Thoracic aorta (tissue), 2 donors: ENCODE results near the gene CHRNG. TPM values are rescaled to one million over a fixed set of nuclear protein-coding genes. Genes with fewer than 3 reads are reported as not detected.

Source experiments
- ATAC-seq: fragments of 150-250 bp; one replicate; pipeline ENCODE4 v1.8.0; 2017; ENCODE audit warnings: low read depth; ENCODE audit not compliant: insufficient number of reproducible peaks, low FRiP score
- DNase-seq: peaks from one replicate; pipeline ENCODE4 v3.0.0-alpha.2; 2020; ENCODE audit warnings: low spot score
- H3K27ac ChIP-seq, 2 donors: fragments of 200-600 bp; sonication (generic); 1 replicate in 1 of 2; 2 replicates in 1 of 2; pipeline ENCODE4 v1.5.1; 2016; ENCODE audit warnings: mild to moderate bottlenecking in 2 of 2, moderate library complexity in 2 of 2
- H3K27me3 ChIP-seq: fragments of 200-600 bp; sonication (generic); replicated peaks from 2 replicates; pipeline ENCODE4 v1.6.0; 2016; ENCODE audit warnings: mild to moderate bottlenecking; ENCODE audit not compliant: insufficient read depth
- H3K36me3 ChIP-seq: fragments of 200-600 bp; sonication (generic); one replicate; pipeline ENCODE4 v1.5.1; 2016
- H3K4me1 ChIP-seq, 2 donors: fragments of 200-600 bp; sonication (generic); 1 replicate in 1 of 2; 2 replicates in 1 of 2; pipeline versions ENCODE4 v1.5.1 to v1.6.0; 2016; ENCODE audit warnings: low read depth in 2 of 2, mild to moderate bottlenecking in 1 of 2; ENCODE audit not compliant: control insufficient read depth in 1 of 2
- H3K4me3 ChIP-seq: fragments of 200-600 bp; sonication (generic); 2 replicates; pipeline ENCODE4 v1.5.1; 2016; ENCODE audit warnings: mild to moderate bottlenecking
- H3K9me3 ChIP-seq: fragments of 200-600 bp; sonication (generic); 2 replicates; pipeline ENCODE4 v1.5.1; 2016
- CTCF ChIP-seq: fragments of 200-600 bp; sonication (generic); IDR thresholded peaks from one replicate; pipeline ENCODE4 v1.5.1; 2019; ENCODE audit warnings: antibody characterized with exemption
- total RNA-seq, 2 donors: library from RNA; depleted of rRNA; stranded (reverse); fragments of >200 nt; gene quantifications; one replicate each; pipeline versions ENCODE4 v1.1.0 to v1.2.3, GENCODE V29; 2016

Gene CHRNG
- total RNA-seq: not detected

GRCh38 chr2:232539298-232540231 lies at the start of gene CHRNG:
Gene CHRNG, plus strand, starts transcription at chr2:232539692. Its CDS starts 56 bp downstream, at chr2:232539748.
- TF ChIP-seq CTCF: no peak
- Histone ChIP-seq H3K4me3 (no peak within 1 kb of the TSS), H3K36me3 (no peaks in the 10 kb centered on the region), H3K4me1 (no peaks in the 10 kb centered on the region), H3K27me3 (no peaks in the 10 kb centered on the region), H3K27ac (no peak within 1 kb of the TSS), H3K9me3 (peaks cover 3% of the 10 kb centered on the region)
- DNase-seq: no peak
- ATAC-seq: no peak

GRCh38 chr2:232490221-232491138 lies 49.0 kb upstream of the CHRNG start:
- Histone ChIP-seq H3K27me3 (peaks cover 3% of the 10 kb centered on the region), H3K27ac (no peak overlapping the region), H3K36me3 (no peaks in the 10 kb centered on the region), H3K4me1 (peaks cover 0 to 6% of the 10 kb centered on the region in 2 donors), H3K4me3 (no peak overlapping the region), H3K9me3 (no peaks in the 10 kb centered on the region)
- no peak for TF ChIP-seq CTCF
- ATAC-seq (no peak), DNase-seq (no peak)

GRCh38 chr2:232491139-232491780 lies 48.2 kb upstream of the CHRNG start:
- TF ChIP-seq CTCF: no peak

GRCh38 chr2:232492236-232492848 lies 47.1 kb upstream of the CHRNG start:
- no peak overlapping the region for H3K27ac ChIP-seq
- no peaks in the 10 kb centered on the region for H3K27me3 ChIP-seq
- H3K36me3 ChIP-seq: no peaks in the 10 kb centered on the region
- no peaks in the 10 kb centered on the region for H3K9me3 ChIP-seq
- DNase-seq (no peak), ATAC-seq (no peak)
- no peak overlapping the region for H3K4me3 ChIP-seq
- H3K4me1 ChIP-seq: peaks cover 0 to 1% of the 10 kb centered on the region in 2 donors
- TF ChIP-seq CTCF: no peak

More at GRCh38 chr2:232491139-232491780, 48.2 kb upstream of the CHRNG start:
- no peak overlapping the region for H3K27ac ChIP-seq
- DNase-seq: no peak
- H3K36me3 ChIP-seq: no peaks in the 10 kb centered on the region
- H3K4me1 ChIP-seq: peaks cover 0 to 6% of the 10 kb centered on the region in 2 donors
- H3K27me3 ChIP-seq: peaks cover 3% of the 10 kb centered on the region
- H3K9me3 ChIP-seq: no peaks in the 10 kb centered on the region
- no peak for ATAC-seq
- no peak overlapping the region for H3K4me3 ChIP-seq
